ENCODE data around the gene ASAH2. TPM values are rescaled to one million over a fixed set of nuclear protein-coding genes. Genes with fewer than 3 reads are reported as not detected.

ASAH2 gene
- total RNA-seq, 1 donor = 0.36 TPM

DNA sequence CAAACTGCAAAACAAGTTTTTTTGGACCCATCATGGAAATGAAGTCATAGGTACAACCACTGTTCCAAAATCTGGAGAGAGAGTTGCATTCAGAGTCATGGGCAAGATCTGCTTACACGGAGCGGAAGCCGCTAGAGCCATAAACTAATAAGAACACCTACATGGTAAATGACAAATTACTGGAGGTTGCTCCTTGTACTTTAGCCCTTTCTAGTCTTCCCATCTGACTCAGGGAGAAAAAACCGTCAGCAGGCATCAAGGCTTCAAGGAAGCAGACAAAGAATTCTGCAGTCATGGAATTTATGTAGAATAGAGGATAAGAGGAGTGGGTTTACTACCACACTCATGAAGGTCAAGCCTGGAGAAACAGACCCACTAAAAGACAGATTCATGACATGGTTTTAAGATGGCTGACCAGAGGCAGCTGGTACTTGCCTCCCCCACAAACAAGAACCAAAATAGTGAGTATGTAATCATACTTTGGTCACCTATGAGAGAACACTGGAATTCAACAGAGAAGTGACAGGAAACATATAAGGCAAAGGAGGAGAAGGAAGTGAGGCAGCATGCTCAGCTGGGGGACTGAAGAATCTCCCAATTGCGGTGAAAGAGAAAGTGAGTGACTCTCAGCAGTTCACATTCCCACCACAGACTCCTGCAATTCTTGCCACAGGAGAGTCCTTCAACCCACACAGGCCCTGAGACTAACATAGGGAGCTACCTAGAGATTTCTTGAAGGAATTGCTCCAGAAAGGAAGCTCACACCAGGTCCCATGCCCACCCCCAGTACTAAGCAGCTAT is 42.4 kb upstream of the ASAH2 start:
- TF ChIP-seq, protein P1, sequence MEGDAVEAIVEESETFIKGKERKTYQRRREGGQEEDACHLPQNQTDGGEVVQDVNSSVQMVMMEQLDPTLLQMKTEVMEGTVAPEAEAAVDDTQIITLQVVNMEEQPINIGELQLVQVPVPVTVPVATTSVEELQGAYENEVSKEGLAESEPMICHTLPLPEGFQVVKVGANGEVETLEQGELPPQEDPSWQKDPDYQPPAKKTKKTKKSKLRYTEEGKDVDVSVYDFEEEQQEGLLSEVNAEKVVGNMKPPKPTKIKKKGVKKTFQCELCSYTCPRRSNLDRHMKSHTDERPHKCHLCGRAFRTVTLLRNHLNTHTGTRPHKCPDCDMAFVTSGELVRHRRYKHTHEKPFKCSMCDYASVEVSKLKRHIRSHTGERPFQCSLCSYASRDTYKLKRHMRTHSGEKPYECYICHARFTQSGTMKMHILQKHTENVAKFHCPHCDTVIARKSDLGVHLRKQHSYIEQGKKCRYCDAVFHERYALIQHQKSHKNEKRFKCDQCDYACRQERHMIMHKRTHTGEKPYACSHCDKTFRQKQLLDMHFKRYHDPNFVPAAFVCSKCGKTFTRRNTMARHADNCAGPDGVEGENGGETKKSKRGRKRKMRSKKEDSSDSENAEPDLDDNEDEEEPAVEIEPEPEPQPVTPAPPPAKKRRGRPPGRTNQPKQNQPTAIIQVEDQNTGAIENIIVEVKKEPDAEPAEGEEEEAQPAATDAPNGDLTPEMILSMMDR (IDR thresholded peaks at IDR 0.05; ENCODE audit: extremely low read depth, low read depth, low read length) = no peak
- Histone ChIP-seq H3K27ac (ENCODE audit: low read depth, low read length) (no peak overlapping the region), H3K9me3 (ENCODE audit: low read depth, low read length) (no peaks in the 10 kb centered on the region), H3K36me3 (ENCODE audit: insufficient read depth, low read length) (no peaks in the 10 kb centered on the region), H3K4me3 (ENCODE audit: insufficient read depth, low read length) (no peak overlapping the region), H3K4me1 (ENCODE audit: insufficient read depth, low read length) (no peaks in the 10 kb centered on the region), H3K4me2 (ENCODE audit: insufficient read depth, low read length) (no peak overlapping the region), H4K20me1 (ENCODE audit: insufficient read depth, low read length) (no peaks in the 10 kb centered on the region), H3K27me3 (ENCODE audit: insufficient read depth, low read length) (no peaks in the 10 kb centered on the region), H2AFZ (ENCODE audit: low read length) (no peak overlapping the region), H3K79me2 (ENCODE audit: insufficient read depth, low read length) (no peaks in the 10 kb centered on the region)
- DNase-seq (ENCODE audit: insufficient read length, low spot score, missing footprints) = no peak

DNA sequence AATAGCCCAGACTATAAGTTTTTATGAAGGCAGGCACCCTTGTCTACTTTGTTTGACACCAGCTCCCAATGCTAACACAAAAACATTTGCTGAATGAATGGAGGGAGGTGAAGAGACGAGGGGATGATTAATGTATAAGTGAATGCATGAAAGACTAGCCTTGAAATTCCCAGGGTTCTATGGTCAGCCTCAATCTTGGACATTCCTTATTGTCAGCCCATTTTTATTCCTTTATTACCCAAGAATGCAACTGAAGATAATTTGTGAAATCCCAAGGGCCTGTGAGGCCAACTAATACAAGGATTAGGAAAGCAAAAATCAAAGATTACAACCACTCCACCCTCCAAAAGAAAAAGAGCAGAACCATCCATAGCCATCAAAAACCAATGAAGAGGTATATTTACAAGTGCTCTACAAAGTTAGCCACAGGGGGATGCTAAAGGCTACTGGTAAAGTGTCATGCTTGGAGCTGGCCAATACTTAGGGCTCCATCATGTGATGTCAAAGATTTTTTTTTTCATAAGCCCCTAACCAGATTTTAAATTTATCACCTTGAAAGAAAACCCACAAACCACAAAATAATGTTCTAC is 40.0 kb upstream of the ASAH2 start:
- TF ChIP-seq, protein P1 (IDR thresholded peaks at IDR 0.05; ENCODE audit: extremely low read depth, low read depth, low read length) = peak; percentile 65
- Histone ChIP-seq H4K20me1 (ENCODE audit: insufficient read depth, low read length) (no peaks in the 10 kb centered on the region), H3K9me3 (ENCODE audit: low read depth, low read length) (no peaks in the 10 kb centered on the region), H3K27me3 (ENCODE audit: insufficient read depth, low read length) (no peaks in the 10 kb centered on the region), H3K4me1 (ENCODE audit: insufficient read depth, low read length) (peaks cover 5% of the 10 kb centered on the region), H3K79me2 (ENCODE audit: insufficient read depth, low read length) (no peaks in the 10 kb centered on the region), H3K4me3 (ENCODE audit: insufficient read depth, low read length) (no peak overlapping the region), H3K27ac (ENCODE audit: low read depth, low read length) (no peak overlapping the region), H2AFZ (ENCODE audit: low read length) (no peak overlapping the region), H3K36me3 (ENCODE audit: insufficient read depth, low read length) (no peaks in the 10 kb centered on the region), H3K4me2 (ENCODE audit: insufficient read depth, low read length) (no peak overlapping the region)
- DNase-seq (ENCODE audit: insufficient read length, low spot score, missing footprints) = no peak

DNA sequence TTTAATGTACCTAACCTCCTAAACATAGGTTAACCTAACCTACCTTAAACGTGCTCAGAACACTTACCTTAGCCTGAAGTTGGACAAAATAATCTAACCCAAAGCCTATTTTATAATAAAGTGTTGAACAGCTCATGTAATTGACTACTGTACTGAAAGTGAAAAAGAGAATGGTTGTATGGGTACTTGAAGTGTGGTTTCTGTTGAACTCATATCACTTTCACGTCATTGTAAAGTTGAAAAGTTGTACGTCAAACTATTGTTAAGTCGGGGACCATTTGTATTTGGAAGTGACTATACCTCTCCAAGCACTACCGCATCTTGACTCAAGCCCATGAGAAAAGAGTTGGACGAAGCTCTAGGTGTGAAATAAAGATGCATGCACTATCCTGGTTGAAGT is 37.9 kb upstream of the ASAH2 start:
- Histone ChIP-seq H3K4me2 (ENCODE audit: insufficient read depth, low read length) (no peak overlapping the region), H3K4me3 (ENCODE audit: insufficient read depth, low read length) (no peak overlapping the region), H3K36me3 (ENCODE audit: insufficient read depth, low read length) (no peaks in the 10 kb centered on the region), H4K20me1 (ENCODE audit: insufficient read depth, low read length) (no peaks in the 10 kb centered on the region), H3K79me2 (ENCODE audit: insufficient read depth, low read length) (no peaks in the 10 kb centered on the region), H3K27me3 (ENCODE audit: insufficient read depth, low read length) (peaks cover 3% of the 10 kb centered on the region), H3K4me1 (ENCODE audit: insufficient read depth, low read length) (peaks cover 5% of the 10 kb centered on the region), H3K9me3 (ENCODE audit: low read depth, low read length) (no peaks in the 10 kb centered on the region), H2AFZ (ENCODE audit: low read length) (no peak overlapping the region), H3K27ac (ENCODE audit: low read depth, low read length) (no peak overlapping the region)
- DNase-seq (ENCODE audit: insufficient read length, low spot score, missing footprints) = no peak
- TF ChIP-seq, protein P1 (IDR thresholded peaks at IDR 0.05; ENCODE audit: extremely low read depth, low read depth, low read length) = no peak

DNA sequence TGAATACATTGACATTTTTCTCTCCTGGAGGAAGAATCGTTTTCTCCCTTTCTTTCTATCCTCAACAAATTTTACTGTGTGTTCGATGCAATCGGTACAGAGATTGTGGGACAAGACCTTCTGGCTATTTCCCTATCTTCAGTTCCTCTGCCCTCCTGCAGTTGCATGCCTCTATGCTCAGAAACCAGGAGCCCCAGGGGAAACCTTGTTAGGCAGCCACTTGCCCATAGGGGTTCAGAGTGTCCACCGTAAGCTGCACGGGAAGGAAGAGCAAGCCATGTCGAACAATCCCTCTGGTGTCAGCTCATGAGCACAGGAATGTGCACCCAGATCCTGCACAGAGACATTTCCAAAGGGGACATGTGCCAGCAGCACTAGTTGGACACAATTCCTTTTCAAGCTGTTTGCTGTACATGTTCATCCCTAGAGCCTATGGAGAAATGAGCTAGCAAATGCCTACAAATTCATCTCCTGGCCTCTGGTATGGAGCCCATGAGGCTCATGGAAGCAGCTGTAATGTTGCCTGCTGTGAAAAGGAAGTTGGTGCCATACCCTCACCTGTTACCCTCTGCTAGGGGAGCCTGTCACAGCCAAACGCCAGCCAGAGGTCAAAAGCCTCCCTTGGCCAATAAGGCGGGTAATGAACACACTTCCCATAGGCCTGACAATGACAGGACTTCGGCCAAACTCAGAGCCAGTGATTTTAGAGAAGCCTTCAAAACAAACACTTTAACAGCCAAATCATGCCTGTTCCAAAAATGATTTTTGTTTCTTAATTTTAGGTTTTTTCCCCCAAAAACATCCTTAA is 35.9 kb upstream of the ASAH2 start:
- Histone ChIP-seq H3K4me1 (ENCODE audit: insufficient read depth, low read length) (peaks cover 5% of the 10 kb centered on the region), H3K27me3 (ENCODE audit: insufficient read depth, low read length) (peaks cover 11% of the 10 kb centered on the region), H3K4me3 (ENCODE audit: insufficient read depth, low read length) (no peak overlapping the region), H3K27ac (ENCODE audit: low read depth, low read length) (no peak overlapping the region), H3K36me3 (ENCODE audit: insufficient read depth, low read length) (no peaks in the 10 kb centered on the region), H2AFZ (ENCODE audit: low read length) (no peak overlapping the region), H3K79me2 (ENCODE audit: insufficient read depth, low read length) (no peaks in the 10 kb centered on the region), H3K9me3 (ENCODE audit: low read depth, low read length) (no peaks in the 10 kb centered on the region), H3K4me2 (ENCODE audit: insufficient read depth, low read length) (no peak overlapping the region), H4K20me1 (ENCODE audit: insufficient read depth, low read length) (no peaks in the 10 kb centered on the region)
- TF ChIP-seq, protein P1 (IDR thresholded peaks at IDR 0.05; ENCODE audit: extremely low read depth, low read depth, low read length) = no peak
- no peak for DNase-seq (ENCODE audit: insufficient read length, low spot score, missing footprints)

All from osteoblast (primary cell).